ENCODE measurements around the gene ZNF891. TPM values are rescaled to one million over a fixed set of nuclear protein-coding genes. Genes with fewer than 3 reads are reported as not detected.

ZNF891 gene
- total RNA-seq, 2 donors from 2014 or later = 1.8 to 2.2 TPM

Other genes with a start within 250 kb of the ZNF891 start
- gene CHFR, start 242.7 kb downstream of the ZNF891 start, total RNA-seq = 10 to 100 TPM; 68.3 to 72.3 TPM
- gene ZNF605, start 174.0 kb downstream of the ZNF891 start, total RNA-seq = 1 to 10 TPM; 6.8 to 8.7 TPM
- 10 to 100 TPM; 22.9 to 24.1 TPM for gene ZNF26, start 143.9 kb downstream of the ZNF891 start, total RNA-seq
- gene ZNF84, start 92.8 kb downstream of the ZNF891 start, total RNA-seq = 10 to 100 TPM; 17.3 to 24.7 TPM
- 10 to 100 TPM; 24.6 to 31.7 TPM for gene ZNF140, start 49.4 kb downstream of the ZNF891 start, total RNA-seq
- gene ZNF10, start 353 bp upstream of the ZNF891 start, total RNA-seq = 10 to 100 TPM in 1 of 2 donors, 1 to 10 TPM in 1; 9.3 to 14.2 TPM
- 10 to 100 TPM; 16.7 to 18.8 TPM for gene ZNF268, start 51.2 kb upstream of the ZNF891 start, total RNA-seq
- gene ANHX, start 105.6 kb upstream of the ZNF891 start, total RNA-seq = not detected

Measured in activated T-cell treated with anti-CD3 and anti-CD28 coated beads, Interleukin-2, amount 50 U/mL, for 72 hours (primary cell).